GM12892 (cell line): ENCODE measurements around the gene LMAN2.

Source experiments
- POLR2A ChIP-seq: IDR thresholded peaks from 2 replicates; pipeline ENCODE4 v1.6.1; 2011; ENCODE audit warnings: low read depth, low read length, control low read depth
- TAF1 ChIP-seq: IDR thresholded peaks from 2 replicates; pipeline ENCODE4 v1.6.1; 2011; ENCODE audit warnings: low read depth, mild to moderate bottlenecking, control low read depth, low read length, borderline replicate concordance

DNA sequence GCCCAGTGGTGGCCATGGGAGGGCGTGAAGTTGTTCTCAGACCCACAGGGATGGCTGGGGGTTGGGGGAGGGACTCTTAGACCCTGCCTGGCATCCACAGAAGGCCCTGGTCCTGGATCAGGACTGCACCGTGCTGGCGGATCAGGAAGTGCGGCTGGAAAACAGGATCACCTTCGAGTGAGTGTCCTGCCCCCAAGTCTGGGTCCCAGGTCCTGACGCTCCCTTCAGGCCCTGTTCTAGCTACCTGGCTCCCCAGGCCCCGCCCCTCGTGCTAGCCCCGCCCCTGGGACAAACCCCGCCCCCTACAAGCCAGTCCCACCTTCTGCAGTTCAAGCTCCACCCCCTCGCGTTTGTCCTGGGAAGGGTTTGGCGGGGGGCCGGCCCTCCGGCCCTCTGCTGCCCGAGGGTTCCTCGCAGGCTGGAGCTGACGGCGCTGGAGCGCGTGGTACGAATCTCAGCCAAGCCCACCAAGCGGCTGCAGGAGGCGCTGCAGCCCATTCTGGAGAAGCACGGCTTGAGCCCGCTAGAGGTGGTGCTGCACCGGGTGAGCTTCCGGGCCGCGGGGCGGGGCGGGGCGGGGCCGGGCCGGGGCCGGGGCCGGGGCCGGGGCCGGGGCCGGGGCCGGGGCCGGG, 19.1 kb upstream of the LMAN2 start:
- TF ChIP-seq TAF1 = no peak
- TF ChIP-seq POLR2A = no peak
